Embryonic facial prominence (tissue), 1 donor: Measurements from ENCODE around the gene UBXN6.

Experiments used
- DNase-seq: peaks from one replicate; pipeline ENCODE4 v3.0.0-alpha.2; 2016; ENCODE audit errors: extremely low spot score

Gene UBXN6

GRCh38 chr19:4493929-4494690 lies 36.5 kb upstream of the UBXN6 start:
- no peak for DNase-seq

- no peak for DNase-seq
Measured at GRCh38 chr19:4493104-4493928, 35.7 kb upstream of the UBXN6 start.

- no peak for DNase-seq
Measured at GRCh38 chr19:4492337-4493103, 34.9 kb upstream of the UBXN6 start.

GRCh38 chr19:4491446-4491845 lies 33.9 kb upstream of the UBXN6 start:
- no peak for DNase-seq

- no peak for DNase-seq
Measured at GRCh38 chr19:4488496-4488895, 30.9 kb upstream of the UBXN6 start.

- DNase-seq: no peak
Measured at GRCh38 chr19:4487572-4487971, 30.0 kb upstream of the UBXN6 start.

GRCh38 chr19:4483385-4483784 lies 25.8 kb upstream of the UBXN6 start:
- no peak for DNase-seq

- no peak for DNase-seq
Measured at GRCh38 chr19:4482721-4483364, 25.2 kb upstream of the UBXN6 start.

GRCh38 chr19:4477034-4477801 lies 19.6 kb upstream of the UBXN6 start:
- DNase-seq: no peak

GRCh38 chr19:4474514-4475022 lies 17.0 kb upstream of the UBXN6 start:
- peak; percentile 65 for DNase-seq

- DNase-seq: no peak
Measured at GRCh38 chr19:4473763-4474513, 16.3 kb upstream of the UBXN6 start.

GRCh38 chr19:4473011-4473762 lies 15.6 kb upstream of the UBXN6 start:
- no peak for DNase-seq

- no peak for DNase-seq
Measured at GRCh38 chr19:4472174-4472974, 14.8 kb upstream of the UBXN6 start, which contains the start of gene HDGFL2. Gene HDGFL2 (plus strand): TSS chr19:4472297. CDS start chr19:4472351, 54 bp downstream.

- peak; percentile 100 for DNase-seq
Measured at GRCh38 chr19:4471403-4472173, 14.0 kb upstream of the UBXN6 start.

GRCh38 chr19:4467835-4468234 lies 10.2 kb upstream of the UBXN6 start:
- DNase-seq: no peak

- DNase-seq: no peak
Measured at GRCh38 chr19:4464815-4465581, 7.4 kb upstream of the UBXN6 start.
